ENCODE results near the gene TMEM181. TPM values are rescaled to one million over a fixed set of nuclear protein-coding genes. Genes with fewer than 3 reads are reported as not detected.

TMEM181 gene
- total and polyA plus RNA-seq, 2 of the 13 experiments (the other 11 are each of a cell fraction or from before 2014, with no cell fraction given), result 59.1 to 108 TPM

- TF ChIP-seq MYC (CRISPR knock-in tag; IDR thresholded peaks at IDR 0.05; ENCODE audit: borderline replicate concordance) (0 out of 2 replicates have a peak, but pooled peaks have one; percentile 40), ZNF800 (CRISPR knock-in tag; IDR thresholded peaks at IDR 0.05) (0 out of 2 replicates have a peak, but pooled peaks have one; percentile 51), FOXO1 (CRISPR knock-in tag; IDR thresholded peaks at IDR 0.05) (peak; percentile 31; the same call in 1 of the 2 replicates), PHF21A (CRISPR knock-in tag; IDR thresholded peaks at IDR 0.05) (peak; percentile 48; the same call in 1 of the 2 replicates), ZNF280D (CRISPR knock-in tag; IDR thresholded peaks at IDR 0.05) (peak; percentile 78; the same call in 1 of the 2 replicates)
Observed at GRCh38 chr6:158557110-158557509, 2.8 kb upstream of the TMEM181 start (continued).

- no peak overlapping the region for H3K9ac ChIP-seq (ENCODE audit: insufficient read depth, low read depth, low read length)
- H3K9me3 ChIP-seq (ENCODE audit: low read length), result no peaks in the 10 kb centered on the region
- 80% methylated on average over 5 of the region's 5 CpGs for WGBS (ENCODE audit: low lambda C conversion rate)
- no peaks in the 10 kb centered on the region for H3K27me3 ChIP-seq (ENCODE audit: control insufficient read depth in 1 of 2, insufficient read depth in 2 of 2, low read length in 2 of 2)
- H3K4me3 ChIP-seq (replicated peaks in 1 of 3; ENCODE audit: insufficient read depth in 1 of 3, low read depth in 2 of 3, low read length in 3 of 3), result no peak overlapping the region
- no peak for ATAC-seq
- POLR2A ChIA-PET, result interaction anchor here (1.0 to 3.1 kb wide), 6 partner anchors 9 to 87 kb away, joined by 3 to 12 read pairs (median 5); partner anchors contain the start of gene DYNLT1
- no peaks in the 10 kb centered on the region for H3K36me3 ChIP-seq (replicated peaks in 1 of 2; ENCODE audit: control insufficient read depth in 1 of 2, insufficient read depth in 2 of 2, low read length in 2 of 2)
- H3K79me2 ChIP-seq (ENCODE audit: insufficient read depth, low read length), result peaks cover 28% of the 10 kb centered on the region
- intact Hi-C loops (cut with micrococcal nuclease; ENCODE audit: unreplicated experiment), result no loop called here
- no peak for FAIRE-seq
- 0 out of 2 replicates have a peak overlapping the region, but pooled peaks have one; percentile 4 for H3K4me2 ChIP-seq (ENCODE audit: low read depth, low read length)
- no peak overlapping the region for H2AFZ ChIP-seq (ENCODE audit: low read length)
- H4K20me1 ChIP-seq (ENCODE audit: insufficient read depth, low read length), result peaks cover 17% of the 10 kb centered on the region
- CTCF ChIA-PET (ENCODE audit: low intra/inter-chr PET ratio, low total read pairs), result no interaction called here
- in situ Hi-C loops (cut with HindIII; ENCODE audit: extremely low pct_ligation_motif_present, low pct_unique_long_range_greater_than_20kb), result no loop called here
- no peak for DNase-seq (ENCODE audit: low spot score)
- peaks cover 85% of the 10 kb centered on the region for H3K4me1 ChIP-seq (ENCODE audit: insufficient read depth, low read length)
- BruUV-seq (replicated peaks), result no TSS peak
- H3K27ac ChIP-seq (ENCODE audit: extremely low read length, insufficient read depth, low read length), result peak overlapping the region; percentile 34
- TF ChIP-seq PAF1 (CRISPR knock-in tag; IDR thresholded peaks at IDR 0.05), result no peak
- no peak for TF ChIP-seq ZFP36L2 (CRISPR knock-in tag; IDR thresholded peaks at IDR 0.05)
- no peak for TF ChIP-seq NR2F1 (CRISPR knock-in tag; IDR thresholded peaks at IDR 0.05)
- TF ChIP-seq ZNF589 (CRISPR knock-in tag; conservative IDR thresholded peaks at IDR 0.05), result no peak
- no peak for TF ChIP-seq ZFP82 (CRISPR knock-in tag; IDR thresholded peaks at IDR 0.05; ENCODE audit: borderline replicate concordance)
- TF ChIP-seq ZSCAN29 (CRISPR knock-in tag; conservative IDR thresholded peaks at IDR 0.05), result no peak
- peak; percentile 42; the same call in 1 of the 2 replicates for TF ChIP-seq ZNF687 (CRISPR knock-in tag; IDR thresholded peaks at IDR 0.05)
- no peak for TF ChIP-seq TRIM24 (CRISPR knock-in tag; IDR thresholded peaks at IDR 0.05)
Observed at GRCh38 chr6:158557927-158558326, 2.0 kb upstream of the TMEM181 start.

All from HepG2 (cell line).